Gastroesophageal sphincter (tissue), 3 donors: Measurements from ENCODE around the gene MYL12B.

Source experiments
- CTCF ChIP-seq, 4 experiments: fragments of 200-600 bp in 2 of 4; fragments of 450-650 bp in 2 of 4; sonication (generic) in 1 of 4; IDR thresholded peaks; one replicate each; pipeline ENCODE4 v1.5.1; 2017 to 2019; ENCODE audit warnings: antibody characterized with exemption in 4 of 4, mild to moderate bottlenecking in 2 of 4, moderate library complexity in 2 of 4
- POLR2A ChIP-seq, 2 donors: fragments of 450-650 bp; IDR thresholded peaks; one replicate each; pipeline ENCODE4 v1.6.1; 2017; ENCODE audit warnings: antibody characterized with exemption in 2 of 2, mild to moderate bottlenecking in 2 of 2, moderate library complexity in 1 of 2

DNA sequence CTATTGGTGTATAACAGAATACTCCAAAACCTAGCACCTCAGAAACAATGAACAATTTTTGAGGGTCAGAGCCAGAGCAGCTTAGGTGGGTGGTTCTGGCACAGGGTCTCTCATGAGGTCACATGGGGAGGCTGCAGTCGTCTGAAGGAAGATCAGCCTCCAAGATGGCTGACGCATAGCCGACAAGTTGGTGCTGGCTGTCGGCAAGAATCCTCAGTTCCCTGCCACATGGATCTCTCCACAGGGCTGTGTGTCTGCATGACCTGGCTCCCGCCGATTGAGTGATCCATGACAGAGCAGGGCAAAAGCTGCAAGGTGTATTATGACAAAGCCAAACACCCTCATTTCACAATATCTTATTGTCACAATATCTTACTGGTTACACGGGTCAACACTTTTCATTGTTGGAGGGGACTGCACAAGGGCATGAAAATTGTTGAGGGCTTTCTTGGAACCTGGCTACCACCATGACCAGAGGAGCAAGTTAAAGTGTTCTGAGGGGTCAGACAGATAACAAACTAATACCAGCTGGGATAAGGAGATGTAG is 4.2 kb downstream of the MYL12B start:
- TF ChIP-seq POLR2A (IDR thresholded peaks at IDR 0.05) (no peak), CTCF (IDR thresholded peaks at IDR 0.05) (no peak)
